Tongue (tissue), 2 donors: ENCODE results near the gene DAZAP1. TPM values are rescaled to one million over a fixed set of nuclear protein-coding genes. Genes with fewer than 3 reads are reported as not detected.

Source experiments
- DNase-seq: peaks from one replicate; pipeline ENCODE4 v3.0.0-alpha.2; 2015
- total RNA-seq: library from RNA; depleted of rRNA; stranded (reverse); fragments of >200 nt; gene quantifications from one replicate; pipeline ENCODE4 v1.2.3, GENCODE V29; 2014

DAZAP1 gene
- 55.9 TPM for total RNA-seq

DNA sequence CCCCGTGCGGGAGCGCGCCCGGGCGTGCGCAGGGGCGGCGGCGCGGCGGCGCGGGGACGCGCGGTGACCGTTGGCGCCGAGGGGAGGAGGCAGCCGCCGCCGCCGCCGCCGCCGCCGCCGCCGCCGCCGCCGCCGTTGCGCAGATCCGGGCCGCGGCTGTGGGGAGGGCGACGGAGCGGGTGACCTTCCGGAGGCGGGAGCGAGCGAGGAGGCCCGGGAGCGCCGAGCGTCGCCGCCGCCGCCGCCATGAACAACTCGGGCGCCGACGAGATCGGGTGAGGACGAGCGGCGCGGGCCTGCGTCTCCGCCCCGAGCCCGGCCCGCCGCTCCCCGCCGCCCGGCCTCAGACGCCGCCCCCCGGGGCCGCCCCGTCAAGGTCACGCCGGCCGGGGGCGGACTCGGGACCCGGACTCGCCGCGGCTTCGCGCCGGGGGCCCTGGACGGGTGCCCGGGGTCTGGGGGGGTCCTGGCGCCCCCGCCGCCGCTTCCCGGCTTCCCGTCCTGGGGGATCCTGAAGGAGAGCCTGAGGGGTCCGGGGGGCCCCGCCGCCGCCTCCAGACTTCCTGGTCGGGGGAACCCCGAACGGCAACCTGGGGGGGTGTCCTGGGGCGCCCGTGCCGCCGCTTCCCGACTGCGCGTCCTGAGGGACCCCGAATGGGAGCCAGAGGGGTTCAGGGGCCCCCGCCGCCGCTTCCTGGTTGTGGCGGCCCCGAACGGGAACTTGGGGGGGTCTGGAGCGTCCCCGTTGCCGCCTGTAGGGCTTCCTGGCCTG lies at the start of gene DAZAP1:
TSS of gene DAZAP1 (plus strand) at position 59 of the 772 bp plus-strand sequence. CDS start at position 247, 188 bp downstream.
- DNase-seq = no peak

DNA sequence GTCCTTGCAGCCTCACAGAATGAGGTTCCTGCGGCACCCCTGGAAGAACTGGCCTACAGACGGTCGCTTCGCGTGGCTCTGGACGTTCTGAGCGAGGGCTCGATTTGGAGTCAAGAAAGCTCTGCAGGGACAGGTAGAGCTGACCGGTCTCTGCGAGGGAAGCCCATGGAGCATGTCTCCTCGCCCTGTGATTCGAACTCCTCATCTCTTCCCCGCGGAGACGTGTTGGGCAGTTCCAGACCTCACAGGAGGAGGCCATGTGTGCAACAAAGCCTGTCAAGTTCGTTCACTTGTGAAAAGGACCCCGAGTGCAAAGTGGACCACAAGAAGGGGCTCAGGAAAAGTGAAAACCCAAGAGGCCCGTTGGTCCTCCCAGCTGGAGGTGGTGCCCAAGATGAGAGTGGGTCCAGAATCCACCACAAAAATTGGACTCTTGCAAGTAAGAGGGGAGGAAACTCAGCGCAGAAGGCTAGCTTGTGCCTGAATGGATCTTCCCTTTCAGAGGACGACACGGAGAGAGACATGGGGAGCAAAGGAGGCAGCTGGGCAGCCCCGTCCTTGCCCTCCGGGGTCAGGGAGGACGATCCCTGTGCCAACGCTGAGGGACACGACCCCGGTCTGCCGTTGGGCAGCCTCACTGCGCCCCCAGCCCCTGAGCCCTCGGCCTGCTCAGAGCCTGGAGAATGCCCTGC lies 47.1 kb upstream of the DAZAP1 start:
- no peak for DNase-seq

DNA sequence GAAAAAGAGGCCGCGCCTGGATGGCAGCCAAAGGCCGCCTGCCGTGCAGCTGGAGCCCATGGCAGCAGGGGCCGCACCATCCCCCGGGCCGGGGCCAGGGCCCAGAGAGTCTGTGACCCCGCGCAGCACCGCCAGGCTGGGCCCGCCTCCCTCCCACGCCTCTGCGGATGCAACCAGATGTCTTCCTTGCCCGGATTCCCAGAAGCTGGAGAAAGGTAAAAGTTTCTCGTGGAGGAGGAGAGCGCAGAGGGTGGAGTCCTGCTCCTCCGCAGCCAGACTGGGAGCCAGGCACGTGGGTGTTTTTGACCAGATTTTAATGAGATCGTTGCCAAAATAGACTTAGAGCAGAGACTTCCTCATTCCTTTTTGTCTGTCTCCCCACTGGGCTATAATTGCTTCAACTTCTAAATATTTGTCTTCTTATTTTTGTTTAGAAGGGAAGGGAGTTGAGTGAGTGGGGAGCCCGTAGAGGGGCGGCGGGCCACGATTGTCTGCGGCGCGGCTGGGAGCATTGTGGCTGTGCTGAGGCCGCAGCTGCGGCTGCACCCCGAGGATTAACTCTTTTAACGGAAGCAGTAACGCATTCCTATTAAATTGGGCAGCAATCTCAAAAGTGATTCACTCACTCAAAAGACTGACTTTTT lies 46.4 kb upstream of the DAZAP1 start:
- DNase-seq = peak; percentile 93

DNA sequence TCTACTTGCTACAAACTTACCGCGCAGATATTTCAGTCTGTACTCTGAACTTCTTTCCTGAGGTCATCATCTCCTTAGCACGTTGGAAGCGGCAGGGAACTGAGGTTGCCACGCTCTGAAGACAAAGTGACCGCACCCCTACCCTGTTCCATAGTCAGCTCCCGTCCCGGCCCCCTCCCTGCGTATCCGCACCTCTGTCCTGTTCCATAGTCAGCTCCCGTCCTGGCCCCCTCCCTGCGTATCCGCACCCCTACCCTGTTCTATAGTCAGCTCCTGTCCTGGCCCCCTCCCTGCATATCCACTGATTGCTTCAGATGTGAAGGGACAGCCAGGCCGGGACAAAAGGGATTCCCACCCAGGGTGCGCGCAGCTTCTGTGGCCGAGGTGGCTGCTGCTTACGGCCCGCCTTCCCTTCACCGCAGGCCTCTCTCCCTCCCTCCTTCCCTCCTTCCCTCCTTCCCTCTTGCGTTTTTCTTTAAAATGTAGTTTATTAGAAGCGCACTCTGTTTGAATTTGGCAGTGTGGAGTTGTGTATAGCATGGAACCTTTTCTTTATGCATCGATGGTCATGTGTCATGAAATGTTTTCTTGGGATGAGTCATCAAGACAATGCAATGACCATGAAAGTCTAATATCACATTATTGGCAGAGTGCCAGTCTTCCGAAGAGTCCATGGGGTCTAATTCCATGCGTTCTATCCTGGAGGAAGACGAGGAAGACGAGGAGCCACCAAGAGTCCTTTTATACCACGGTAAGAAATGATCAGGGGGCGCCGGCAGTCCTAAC lies 45.6 kb upstream of the DAZAP1 start:
- DNase-seq = no peak

DNA sequence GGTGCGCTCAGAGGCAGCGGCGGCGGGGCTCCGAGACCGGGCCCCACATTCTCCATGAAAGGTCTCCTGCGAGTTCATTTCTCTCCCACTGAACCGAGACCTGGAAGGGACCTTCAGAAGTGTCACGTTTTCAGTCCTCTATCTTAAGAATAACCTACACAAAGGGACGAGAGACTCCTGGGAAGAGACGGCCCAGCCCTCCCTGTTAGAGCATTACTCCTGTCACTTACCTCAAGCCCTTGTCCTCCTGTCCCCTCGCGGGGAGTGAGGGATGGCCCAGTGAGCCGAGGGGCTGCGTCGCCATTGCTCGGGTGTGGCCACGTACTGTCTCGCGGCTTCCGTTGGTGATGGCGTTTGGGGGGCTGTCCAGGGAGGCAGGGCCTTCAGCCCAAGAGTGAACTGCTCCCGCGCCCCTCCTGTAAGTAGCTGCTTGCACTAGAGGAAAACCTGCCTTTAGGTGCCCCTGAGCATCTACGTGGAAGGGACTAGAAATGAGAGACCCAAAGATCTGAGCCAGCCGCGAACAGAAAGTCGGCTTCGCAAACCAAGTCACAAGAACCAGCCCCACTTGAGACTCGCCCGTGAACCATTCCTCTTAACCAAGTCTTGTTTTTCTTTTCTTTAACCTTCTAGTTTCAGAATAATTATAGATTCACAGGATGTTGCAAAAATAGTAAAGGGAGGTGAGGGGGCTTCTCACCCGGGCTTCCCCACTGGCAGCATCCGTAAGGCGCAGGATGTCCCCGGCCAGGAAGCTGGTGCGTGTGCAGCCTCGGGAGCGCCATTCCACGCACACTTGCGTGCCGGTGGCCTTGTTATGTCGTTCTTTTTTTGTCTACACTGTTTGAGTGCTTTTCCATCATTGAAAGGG lies 44.8 kb upstream of the DAZAP1 start:
- no peak for DNase-seq

DNA sequence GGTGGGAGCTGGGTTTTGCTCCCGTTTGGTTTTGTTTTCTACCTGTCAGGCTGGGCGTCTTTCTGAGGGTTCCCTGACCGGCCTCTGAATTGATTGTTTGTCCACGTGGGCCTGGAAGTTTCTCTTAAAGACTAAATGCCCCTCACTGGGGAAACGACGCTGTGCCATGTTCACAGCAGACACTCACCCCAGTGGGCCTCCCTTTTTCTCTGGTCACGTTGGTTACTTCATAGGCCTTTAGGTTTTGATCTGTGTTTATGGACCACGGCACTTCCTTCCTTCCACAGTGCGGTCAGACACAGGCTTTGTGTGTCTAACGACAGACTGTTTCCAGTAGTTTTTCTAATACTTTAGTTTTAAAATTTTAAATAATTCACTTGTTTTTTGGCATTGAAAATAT lies 43.8 kb upstream of the DAZAP1 start:
- no peak for DNase-seq

DNA sequence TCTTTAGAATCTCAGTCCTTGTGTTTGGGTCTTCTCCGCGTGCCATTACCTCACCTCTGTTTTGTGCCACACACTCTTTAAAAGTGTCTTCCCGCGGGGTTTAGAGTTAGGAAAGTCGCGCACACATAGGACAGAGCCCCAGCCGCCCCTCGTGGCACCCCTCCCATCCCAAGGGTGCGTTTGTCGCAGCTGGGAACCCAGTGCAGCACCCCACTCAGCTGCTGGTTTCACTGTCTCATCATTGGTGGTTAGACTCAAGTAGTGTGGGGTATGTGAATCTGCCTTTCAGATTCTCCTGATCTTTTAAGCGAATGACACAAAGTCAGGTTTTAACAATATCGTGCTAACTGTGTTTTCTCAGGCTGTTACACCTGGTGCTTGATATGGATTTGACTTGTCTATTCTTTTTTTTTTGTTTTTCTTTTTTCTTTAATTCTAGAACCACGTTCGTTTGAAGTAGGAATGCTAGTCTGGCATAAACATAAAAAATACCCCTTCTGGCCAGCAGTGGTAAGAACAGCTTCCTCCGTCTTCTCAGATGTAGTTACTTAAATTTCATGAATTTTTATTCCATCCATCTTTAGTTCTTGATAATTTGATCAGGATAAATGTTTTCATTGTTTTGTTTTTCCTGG lies 43.2 kb upstream of the DAZAP1 start:
- no peak for DNase-seq

DNA sequence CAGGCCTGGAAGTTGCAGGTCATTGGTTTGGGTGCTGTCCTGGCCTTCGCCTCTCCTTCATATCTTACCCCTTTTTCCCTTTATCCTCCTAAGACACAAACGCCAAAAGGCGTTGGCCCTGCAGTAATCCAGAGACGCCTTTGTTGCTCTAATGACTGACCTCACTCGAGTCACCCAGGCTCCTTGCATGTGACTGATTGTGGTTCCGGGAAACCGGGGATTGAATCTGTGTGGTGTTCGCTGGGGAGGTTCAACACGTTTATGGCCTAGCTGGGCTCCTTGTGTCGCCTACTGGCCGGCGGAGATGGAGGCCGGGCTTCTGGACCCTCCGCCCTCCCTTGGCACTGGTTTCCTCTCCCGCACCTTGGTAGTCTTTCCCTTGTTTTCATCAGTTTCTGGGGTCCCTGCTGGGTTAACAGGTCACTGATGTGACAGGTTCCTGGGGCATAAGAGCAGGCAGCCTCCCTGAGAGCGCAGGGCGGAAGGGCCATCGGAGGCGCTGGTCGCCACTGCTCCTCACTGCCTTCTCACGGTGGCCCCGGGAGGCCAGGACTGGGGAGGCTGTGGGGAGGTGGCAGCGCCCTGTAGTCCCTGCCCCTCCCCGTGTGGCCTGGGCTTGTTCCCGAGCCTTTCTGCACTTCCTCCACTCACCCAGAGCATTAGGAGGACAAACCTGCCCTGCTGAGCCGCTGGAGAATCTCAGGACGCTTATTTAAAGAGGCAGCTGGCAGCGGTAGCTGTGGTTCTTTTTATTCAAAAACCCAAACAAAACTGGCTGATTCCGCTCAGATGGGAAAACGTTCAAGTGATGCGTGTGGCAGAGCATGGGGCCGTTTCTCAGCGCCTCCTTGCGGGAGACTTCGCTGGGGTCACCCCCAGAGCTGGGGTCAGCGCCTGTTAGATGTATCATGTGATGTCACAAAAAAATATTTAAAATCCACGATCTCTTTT lies 41.8 kb upstream of the DAZAP1 start:
- DNase-seq = no peak

DNA sequence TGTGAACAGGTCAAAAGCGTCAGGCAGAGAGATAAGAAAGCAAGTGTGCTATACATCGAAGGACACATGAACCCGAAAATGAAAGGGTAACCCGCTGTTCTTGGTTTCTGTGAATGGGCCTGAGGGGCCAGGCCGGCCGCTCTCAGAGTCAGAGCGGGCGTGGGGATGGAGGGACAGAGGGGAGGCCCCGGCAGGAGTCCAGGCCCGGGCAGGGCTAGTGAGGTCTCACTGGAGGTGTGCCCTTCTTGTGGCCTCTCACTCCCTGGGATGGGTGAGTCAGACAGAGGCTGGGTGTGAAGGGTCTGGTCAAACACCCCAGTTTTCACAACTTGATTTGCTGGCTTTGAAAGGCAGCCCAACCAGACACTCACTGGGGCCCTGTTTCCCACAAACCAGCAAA lies 41.1 kb upstream of the DAZAP1 start:
- no peak for DNase-seq

DNA sequence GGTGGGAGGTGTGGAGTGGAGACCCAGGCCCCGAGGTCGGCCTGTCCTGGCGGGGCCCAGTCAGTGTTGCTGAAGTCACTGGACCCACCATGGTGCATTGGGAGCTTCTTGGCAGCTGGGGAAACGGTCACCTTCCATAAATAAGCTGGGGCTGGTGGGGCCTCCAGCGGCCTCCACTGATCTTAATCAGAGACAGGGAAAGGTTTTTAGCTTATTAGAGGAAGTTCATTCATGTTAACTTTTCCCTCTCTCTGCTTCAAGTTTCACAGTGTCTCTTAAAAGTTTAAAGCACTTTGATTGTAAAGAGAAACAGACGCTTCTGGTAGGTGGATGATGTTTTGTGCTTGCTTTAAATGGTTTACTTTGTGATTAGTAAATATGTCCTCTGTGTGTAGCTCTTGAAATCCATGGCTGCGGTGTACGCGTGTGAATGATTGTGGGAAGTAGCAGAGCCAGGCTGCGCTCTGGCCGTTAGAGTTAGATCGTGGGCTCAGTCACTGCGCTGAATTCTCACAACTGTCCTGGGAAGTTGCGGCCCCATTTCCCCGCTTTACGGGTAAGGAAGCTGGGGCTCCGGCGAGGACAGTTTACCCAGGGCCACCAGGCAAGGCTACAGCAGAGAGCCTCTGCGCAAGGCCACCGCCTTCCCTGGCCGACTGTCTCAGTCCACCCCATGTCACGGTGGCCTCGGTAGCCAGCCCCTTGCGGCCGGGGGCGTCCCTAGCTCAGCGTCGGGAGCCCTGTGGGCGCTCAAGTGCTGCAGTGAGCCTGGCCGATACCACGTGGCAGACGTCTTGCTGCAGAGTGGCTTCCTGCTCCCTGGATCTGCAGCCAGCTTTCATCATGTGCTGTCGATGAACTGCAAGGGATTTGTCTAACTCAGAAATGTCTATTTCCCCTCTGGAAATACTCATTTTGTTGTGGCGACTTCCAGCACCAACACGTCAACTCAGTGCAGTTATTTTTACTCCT lies 40.2 kb upstream of the DAZAP1 start:
- no peak for DNase-seq

DNA sequence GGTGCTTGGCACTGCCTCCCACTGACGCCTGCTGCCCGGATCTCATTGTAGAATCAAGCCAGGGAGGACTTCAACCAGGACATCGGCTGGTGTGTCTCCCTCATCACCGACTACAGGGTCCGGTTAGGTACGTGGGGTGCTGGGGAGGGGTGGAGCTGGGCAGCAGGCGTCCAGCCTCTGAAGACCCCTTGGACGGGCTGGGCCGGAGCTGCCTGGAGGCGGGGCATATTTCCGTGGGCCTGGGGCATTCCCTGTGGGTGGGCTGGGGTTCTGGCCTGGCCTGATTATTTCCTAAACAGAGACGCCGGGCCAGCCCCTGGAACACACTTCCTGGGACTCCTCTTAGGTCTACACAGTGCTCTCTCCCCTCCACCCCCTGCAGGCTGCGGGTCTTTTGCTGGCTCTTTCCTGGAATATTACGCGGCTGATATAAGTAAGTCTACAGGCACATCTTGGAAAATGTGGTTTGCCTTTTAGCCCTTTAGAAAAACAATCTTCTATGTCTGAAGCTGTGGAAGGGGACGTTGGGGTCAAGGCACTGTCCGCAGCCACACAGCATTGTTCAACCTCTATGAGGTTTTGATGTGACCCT lies 38.1 kb upstream of the DAZAP1 start:
- no peak for DNase-seq

DNA sequence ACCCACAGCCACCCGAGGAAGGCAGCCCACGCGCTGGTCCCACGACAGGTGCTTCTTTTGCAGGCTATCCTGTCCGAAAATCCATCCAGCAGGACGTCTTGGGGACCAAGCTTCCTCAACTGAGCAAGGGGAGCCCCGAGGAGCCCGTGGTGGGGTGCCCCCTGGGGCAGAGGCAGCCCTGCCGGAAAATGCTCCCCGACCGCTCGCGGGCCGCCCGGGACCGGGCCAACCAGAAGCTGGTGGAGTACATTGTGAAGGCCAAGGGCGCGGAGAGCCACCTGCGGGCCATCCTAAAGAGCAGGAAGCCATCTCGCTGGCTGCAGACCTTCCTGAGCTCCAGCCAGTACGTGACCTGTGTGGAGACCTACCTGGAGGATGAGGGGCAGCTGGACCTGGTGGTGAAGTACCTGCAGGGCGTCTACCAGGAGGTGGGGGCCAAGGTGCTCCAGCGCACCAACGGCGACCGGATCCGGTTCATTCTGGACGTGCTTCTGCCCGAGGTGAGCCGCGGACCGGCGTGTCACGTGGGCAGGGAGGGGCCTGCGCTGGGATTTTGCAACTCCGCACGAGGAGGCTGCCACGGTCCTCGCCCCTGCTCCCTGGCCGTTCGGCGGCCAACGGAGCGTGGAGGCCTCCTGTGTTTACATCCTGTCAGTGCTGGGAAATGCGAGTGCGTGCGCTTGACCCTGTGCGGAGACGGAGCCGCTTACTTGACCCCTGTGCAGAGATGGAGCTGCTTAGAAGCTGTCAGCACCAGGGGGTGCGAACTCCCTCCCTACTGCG lies 36.6 kb upstream of the DAZAP1 start:
- no peak for DNase-seq

DNA sequence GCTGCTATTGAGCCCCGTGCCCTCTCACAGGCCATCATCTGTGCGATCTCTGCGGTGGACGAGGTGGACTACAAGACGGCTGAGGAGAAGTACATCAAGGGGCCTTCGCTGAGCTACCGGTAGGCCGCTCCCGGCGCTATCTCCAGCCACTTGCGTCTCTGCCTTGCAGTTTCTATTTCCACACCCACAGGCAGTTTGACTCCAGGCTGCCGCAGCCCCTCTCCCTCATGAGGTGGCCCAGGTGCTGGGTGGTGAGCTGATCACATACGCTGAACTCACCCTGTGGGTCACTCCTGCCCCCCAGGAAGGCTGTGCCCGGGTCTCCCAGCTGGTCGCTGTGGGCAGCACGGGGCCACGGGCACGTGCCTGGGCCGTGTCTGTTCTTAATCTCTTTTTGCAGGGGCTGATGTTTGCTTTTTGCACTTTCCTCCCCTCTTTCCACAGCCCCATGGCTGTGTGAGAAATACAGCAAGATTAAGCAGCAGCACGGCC lies 34.3 kb upstream of the DAZAP1 start:
- DNase-seq = no peak

DNA sequence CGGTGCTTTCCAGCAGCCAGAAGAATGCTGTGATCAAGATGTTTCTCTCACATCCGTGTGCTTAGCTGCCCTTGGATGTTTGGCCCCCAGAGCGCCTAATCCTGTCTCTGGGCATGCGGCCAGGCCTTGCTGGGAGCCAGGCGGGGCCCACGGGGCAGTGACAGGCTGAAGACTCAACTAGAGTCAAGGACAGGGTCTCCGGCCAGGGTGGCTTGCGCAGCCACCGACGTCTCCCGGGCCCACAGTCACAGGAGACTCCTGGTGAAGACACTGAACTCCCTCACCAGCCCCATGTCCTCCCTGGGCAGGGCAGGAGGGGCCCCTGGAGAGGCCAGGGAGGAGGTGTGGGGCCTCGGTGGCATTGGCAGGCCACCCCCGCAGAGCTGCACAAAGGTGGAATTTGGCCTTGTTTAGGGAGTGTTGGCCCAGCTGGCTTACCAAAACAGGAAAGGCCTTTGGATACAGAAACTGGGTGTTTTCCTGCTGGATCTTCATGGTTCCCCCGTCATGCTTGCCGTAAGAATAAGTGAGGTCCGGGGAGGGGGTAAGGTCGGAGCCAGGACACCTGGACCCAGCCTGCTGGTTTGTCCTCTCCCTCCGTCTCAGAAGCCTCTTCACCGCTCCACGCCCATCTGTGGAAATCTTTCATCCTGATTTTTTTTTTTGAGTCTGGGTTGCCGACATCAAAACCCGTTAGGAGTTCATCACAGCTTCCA lies 33.7 kb upstream of the DAZAP1 start:
- DNase-seq = peak; percentile 40

DNA sequence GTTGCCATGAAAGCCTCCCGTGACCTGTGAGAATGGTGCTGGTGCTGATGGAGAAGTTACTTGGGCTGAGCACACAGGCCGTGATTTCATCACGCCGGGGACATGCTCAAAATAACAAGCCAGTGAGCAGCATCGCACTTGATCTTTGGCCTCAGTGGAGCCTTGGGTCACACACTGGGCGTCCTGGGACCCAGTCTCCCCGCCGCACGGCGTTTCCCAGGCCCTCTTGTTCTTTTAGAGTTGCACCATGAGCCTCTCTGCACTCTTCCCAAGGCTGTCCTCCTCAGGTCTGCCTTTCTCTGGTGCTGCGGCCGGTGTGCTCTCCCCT lies 33.2 kb upstream of the DAZAP1 start:
- no peak for DNase-seq

DNA sequence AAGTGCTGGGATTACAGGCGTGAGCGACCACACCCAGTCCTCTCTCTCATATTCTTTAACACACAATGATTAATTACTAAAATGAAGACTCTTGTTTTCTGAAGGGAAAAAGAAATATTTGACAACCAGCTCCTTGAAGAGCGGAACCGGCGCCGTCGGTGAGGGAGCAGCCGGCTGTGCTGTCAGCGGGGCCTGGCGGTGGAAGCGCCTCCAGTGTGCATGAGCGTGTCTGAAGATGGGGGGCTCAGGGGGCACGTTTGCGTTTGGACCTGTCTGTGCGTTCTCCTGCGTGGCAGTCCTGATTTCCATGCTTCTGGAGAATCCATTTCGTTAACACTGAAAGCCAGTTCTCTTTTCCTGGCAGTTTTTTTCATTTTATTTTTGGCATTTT lies 31.0 kb upstream of the DAZAP1 start:
- DNase-seq = no peak
